Lung (tissue), 12 donors: ENCODE measurements around the gene DDX27. TPM values are rescaled to one million over a fixed set of nuclear protein-coding genes. Genes with fewer than 3 reads are reported as not detected.

Source experiments
- ATAC-seq: fragments of 200-7000 bp; cut with Tn5 transposase; one replicate; pipeline ENCODE4 v1.9.1; 2020; ENCODE audit warnings: moderate number of reproducible peaks; ENCODE audit not compliant: insufficient read depth, low FRiP score
- DNase-seq, 3 donors: peaks; one replicate each; pipeline ENCODE4 v3.0.0-alpha.2; 2013 to 2017
- H3K27ac ChIP-seq, 2 donors: one replicate each; pipeline ENCODE4 v1.5.1; 2013; ENCODE audit warnings: mild to moderate bottlenecking in 2 of 2, moderate library complexity in 2 of 2, control low read depth in 1 of 2, inconsistent platforms in 1 of 2, low read depth in 1 of 2, low read length in 1 of 2
- H3K27me3 ChIP-seq, 3 donors: one replicate each; pipeline ENCODE4 v1.5.1; 2013; ENCODE audit warnings: low read length in 2 of 3; ENCODE audit not compliant: control insufficient read depth in 3 of 3, insufficient read depth in 3 of 3
- H3K36me3 ChIP-seq, 4 donors: one replicate each; pipeline ENCODE4 v1.5.1; 2013; ENCODE audit warnings: low read length in 4 of 4, mild to moderate bottlenecking in 1 of 4, moderate library complexity in 1 of 4; ENCODE audit not compliant: control insufficient read depth in 4 of 4, insufficient read depth in 4 of 4
- H3K4me1 ChIP-seq, 5 donors: one replicate each; pipeline ENCODE4 v1.5.1; 2013; ENCODE audit warnings: low read length in 5 of 5, mild to moderate bottlenecking in 2 of 5, moderate library complexity in 1 of 5; ENCODE audit not compliant: control insufficient read depth in 5 of 5, insufficient read depth in 5 of 5
- H3K4me3 ChIP-seq: one replicate; pipeline ENCODE4 v1.5.1; 2013; ENCODE audit warnings: mild to moderate bottlenecking, control low read depth, moderate library complexity
- H3K9ac ChIP-seq, 2 donors: one replicate each; pipeline ENCODE4 v1.5.1; 2013; ENCODE audit warnings: low read length in 2 of 2, control low read depth in 1 of 2; ENCODE audit not compliant: insufficient read depth in 1 of 2
- H3K9me3 ChIP-seq, 4 donors: one replicate each; pipeline ENCODE4 v1.5.1; 2013; ENCODE audit warnings: low read length in 3 of 4, mild to moderate bottlenecking in 1 of 4, moderate library complexity in 1 of 4; ENCODE audit not compliant: control insufficient read depth in 4 of 4, insufficient read depth in 3 of 4
- CTCF ChIP-seq: IDR thresholded peaks from 2 replicates; pipeline ENCODE4 v1.5.1; 2012; ENCODE audit warnings: mild to moderate bottlenecking; ENCODE audit errors: control extremely low read depth, extremely low read depth
- WGBS, 2 donors: extraction: QIAGEN DNeasy Blood & Tissue Kit; methylation state at CpG; one replicate each; pipeline ENCODE4 v1.1.7; 2013; 5-methylcytosine and 5-hydroxymethylcytosine counted together
- polyA plus RNA-seq, 2 donors: library from polyadenylated mRNA; stranded (reverse); fragments of 200-250 nt; gene quantifications; one replicate each; pipeline ENCODE4 v1.2.1, GENCODE V29; 2013
- total RNA-seq, 2 donors: library from RNA; depleted of rRNA in 1 of 2; stranded (reverse); fragments of >200 nt in 1 of 2; gene quantifications; one replicate each; pipeline ENCODE4 v1.2.1, GENCODE V29; 2014 to 2021
- donor health status: control.
- donor health status: control.
- donor health status: Bipolar disorder and iron deficiency.
- donor health status: healthy.
- donor health status: DM: yes; HTN: yes; CAD: no.

DDX27 gene
- total and polyA plus RNA-seq, 4 donors, result 24.9 to 30.0 (median 26.1) TPM

GRCh38 chr20:49272654-49273053, 53.4 kb downstream of the DDX27 start:
- ATAC-seq, result no peak
- Histone ChIP-seq H3K36me3 (peaks cover 16 to 44% (median 30%) of the 10 kb centered on the region in 4 donors), H3K4me3 (no peak overlapping the region), H3K27ac (no peak overlapping the region), H3K9me3 (no peaks in the 10 kb centered on the region), H3K9ac (no peak overlapping the region), H3K27me3 (no peaks in the 10 kb centered on the region), H3K4me1 (peaks cover 0 to 27% (median 14%) of the 10 kb centered on the region in 5 donors)
- DNase-seq, result no peak
- no peak for TF ChIP-seq CTCF
- 64 to 72% methylated on average over 1 of the region's 1 CpG for WGBS, 2 donors

- peaks cover 16 to 42% (median 30%) of the 10 kb centered on the region in 4 donors for H3K36me3 ChIP-seq
- peaks cover 0 to 26% (median 14%) of the 10 kb centered on the region in 5 donors for H3K4me1 ChIP-seq
- H3K4me3 ChIP-seq, result no peak overlapping the region
Measured at GRCh38 chr20:49273696-49274277, 54.6 kb downstream of the DDX27 start.

GRCh38 chr20:49275216-49275615, 56.0 kb downstream of the DDX27 start:
- TF ChIP-seq CTCF, result no peak
- Histone ChIP-seq H3K27me3 (no peaks in the 10 kb centered on the region), H3K9ac (no peak overlapping the region), H3K9me3 (peaks cover 0 to 5% (median 3%) of the 10 kb centered on the region in 4 donors), H3K4me3 (no peak overlapping the region), H3K27ac (peak overlapping the region in 1 of 2 donors; percentile 2), H3K4me1 (peaks cover 0 to 27% (median 15%) of the 10 kb centered on the region in 5 donors), H3K36me3 (peaks cover 14 to 37% (median 29%) of the 10 kb centered on the region in 4 donors)
- DNase-seq, result no peak
- WGBS, 2 donors, result 75 to 90% methylated on average over 4 of the region's 4 CpGs
- ATAC-seq, result no peak

More at GRCh38 chr20:49273696-49274277, 54.6 kb downstream of the DDX27 start:
- Histone ChIP-seq H3K9ac (no peak overlapping the region), H3K27ac (no peak overlapping the region), H3K9me3 (no peaks in the 10 kb centered on the region), H3K27me3 (no peaks in the 10 kb centered on the region)
- no peak for TF ChIP-seq CTCF
- no peak for ATAC-seq
- 94% methylated on average over 8 of the region's 8 CpGs for WGBS, 2 donors
- no peak for DNase-seq
